Endothelial cell of hepatic sinusoid (primary cell): ENCODE data around the gene DOK4.

Source experiments
- in situ Hi-C: cut with HindIII; loops from 2 replicates; pipeline ENCODE4 v1.10.0; 2017; ENCODE audit warnings: low sequenced_read_pairs

DOK4 gene

DNA sequence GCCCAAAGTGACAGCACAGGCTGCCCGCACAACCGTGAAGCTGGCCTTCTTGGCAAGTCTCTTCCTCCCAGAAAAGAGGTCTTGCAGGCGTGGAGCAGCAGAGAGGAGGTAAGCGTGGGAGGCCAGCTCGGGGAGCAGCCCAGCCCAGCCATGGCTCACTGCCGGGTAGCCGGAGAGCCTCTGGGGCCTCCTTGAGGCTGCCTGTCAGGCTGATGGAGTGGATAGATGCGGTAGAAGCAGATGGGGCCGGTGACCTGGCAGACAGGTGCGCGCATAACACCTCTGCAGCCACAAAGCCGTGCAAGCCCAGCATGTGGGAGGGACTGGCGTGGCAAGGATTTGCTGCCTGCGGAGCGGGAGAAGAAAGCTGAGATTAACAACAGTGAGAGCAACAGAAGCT, 17.1 kb upstream of the DOK4 start:
- in situ Hi-C loops = loop anchor here (10.0 kb wide), 1 partner anchor 71 kb away; no protein-coding TSS in a partner anchor

DNA sequence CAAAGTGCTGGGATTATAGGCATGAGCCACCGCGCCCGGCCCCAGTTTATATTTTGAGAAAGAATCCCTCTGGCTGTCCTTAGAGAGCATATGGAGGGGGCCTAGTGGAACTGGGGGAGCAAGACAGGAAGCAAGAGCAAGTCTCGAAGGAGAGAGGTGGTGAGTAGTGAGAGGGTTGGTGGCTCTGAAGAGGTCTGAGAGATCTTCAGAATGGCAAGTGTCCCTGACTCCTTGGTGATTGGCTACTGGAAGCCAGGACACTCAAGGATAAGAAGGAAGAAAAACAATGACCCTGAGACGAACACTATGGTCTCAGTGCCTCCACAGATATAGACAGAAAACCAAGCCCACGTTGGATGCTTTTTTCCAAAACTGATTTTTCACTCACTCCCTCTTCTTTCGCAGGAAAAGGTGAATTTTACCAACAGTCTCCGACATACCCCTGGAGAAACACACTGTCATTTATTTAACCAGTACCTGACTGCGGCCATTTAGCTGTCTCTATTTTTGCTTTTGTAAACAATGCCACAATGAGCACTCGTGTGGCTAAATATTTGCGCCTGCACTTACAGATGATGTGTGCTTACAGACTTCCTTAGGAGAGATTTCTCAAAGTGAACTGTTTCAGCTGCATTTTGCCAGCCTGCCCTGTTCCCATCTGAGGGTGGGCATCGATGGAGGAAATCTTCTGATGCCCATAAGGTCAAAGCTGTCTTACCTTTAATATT, 15.9 kb upstream of the DOK4 start:
- in situ Hi-C loops = loop anchor here (10.0 kb wide), 1 partner anchor 73 kb away; no protein-coding TSS in a partner anchor

DNA sequence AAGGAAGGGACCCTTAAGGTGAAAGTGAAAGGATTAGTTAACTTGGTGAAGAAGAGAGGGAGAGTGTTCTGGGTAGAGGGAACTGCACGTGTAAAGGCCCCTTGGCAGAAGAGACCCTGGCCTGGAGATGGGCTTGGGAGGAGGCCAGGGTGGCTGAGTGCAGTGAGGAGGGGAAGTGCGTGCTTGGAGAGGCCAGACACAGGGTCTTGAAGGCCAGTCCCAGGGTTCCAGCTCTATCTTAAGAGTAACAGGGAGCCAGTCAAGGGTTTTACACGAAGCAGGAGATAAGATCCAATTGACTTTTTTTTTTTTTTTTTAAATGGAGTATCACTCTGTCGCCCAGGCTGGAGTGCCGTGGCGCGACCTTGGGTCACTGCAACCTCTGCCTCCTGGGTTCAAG, 15.2 kb upstream of the DOK4 start:
- in situ Hi-C loops = loop anchor here (10.0 kb wide), 1 partner anchor 73 kb away; no protein-coding TSS in a partner anchor

DNA sequence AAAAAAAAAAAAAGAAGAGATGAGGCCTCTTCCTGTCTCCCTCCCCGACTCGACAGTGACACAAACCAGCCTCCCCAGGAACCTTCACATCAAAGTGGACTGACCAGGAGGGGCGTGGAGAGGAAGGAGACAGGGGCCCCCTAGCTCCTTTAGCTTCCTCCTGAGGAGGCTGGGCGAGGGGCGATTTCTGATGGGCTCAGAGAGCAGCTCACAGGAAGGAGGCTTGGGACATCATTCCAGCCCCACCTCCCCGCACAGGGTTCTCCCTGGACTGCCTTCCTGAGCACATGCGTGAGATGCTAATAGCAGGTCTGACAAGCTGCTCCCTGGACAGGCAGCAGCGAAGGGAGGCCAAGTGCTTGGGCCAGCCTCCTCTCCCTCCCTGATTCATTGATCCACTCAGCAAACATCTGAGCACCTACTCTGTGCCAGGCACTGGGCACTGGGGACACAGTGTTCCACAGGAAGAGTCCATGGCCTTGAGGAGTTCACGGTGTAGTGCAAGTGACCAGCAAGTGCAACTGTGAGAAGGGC, 14.4 kb upstream of the DOK4 start:
- in situ Hi-C loops = loop anchor here (10.0 kb wide), 1 partner anchor 74 kb away; no protein-coding TSS in a partner anchor

DNA sequence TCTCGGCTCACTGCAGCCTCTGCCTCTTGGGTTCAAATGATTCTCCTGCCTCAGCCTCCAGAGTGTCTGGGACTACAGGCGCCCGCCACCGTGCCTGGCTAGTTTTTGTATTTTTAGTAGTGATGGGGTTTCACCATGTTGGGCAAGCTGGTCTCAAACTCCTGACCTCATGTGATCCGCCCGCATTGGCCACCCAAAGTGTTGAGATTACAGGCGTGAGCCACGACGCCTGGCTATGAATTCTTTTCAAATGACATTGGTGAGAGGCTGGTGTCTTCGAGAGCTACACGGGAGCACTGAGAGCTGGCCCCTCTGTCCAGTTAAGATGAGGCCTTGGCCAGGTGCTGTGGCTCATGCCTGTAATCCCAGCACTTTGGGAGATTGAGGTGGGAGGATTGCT, 13.6 kb upstream of the DOK4 start:
- in situ Hi-C loops = loop anchor here (10.0 kb wide), 1 partner anchor 75 kb away; no protein-coding TSS in a partner anchor

DNA sequence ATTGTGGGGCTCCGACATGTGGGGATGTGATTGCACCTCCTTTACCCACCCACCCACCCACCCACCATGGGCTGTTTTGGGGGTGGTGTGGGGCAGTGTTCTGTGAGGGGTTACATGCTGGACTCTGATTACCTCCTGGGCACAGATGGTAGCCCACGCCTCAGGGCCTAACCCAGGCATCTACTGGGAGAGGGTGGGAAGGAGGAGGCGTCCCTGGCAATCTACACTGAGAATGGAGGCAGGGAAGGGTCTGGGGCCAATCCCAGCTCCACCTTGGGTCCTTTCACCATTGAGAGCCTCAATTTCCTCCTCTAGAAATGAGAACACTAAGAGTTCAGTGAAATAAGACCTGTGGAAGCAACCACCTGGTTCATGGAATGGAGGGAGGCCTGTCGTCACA, 11.7 kb upstream of the DOK4 start:
- in situ Hi-C loops = no loop called here

DNA sequence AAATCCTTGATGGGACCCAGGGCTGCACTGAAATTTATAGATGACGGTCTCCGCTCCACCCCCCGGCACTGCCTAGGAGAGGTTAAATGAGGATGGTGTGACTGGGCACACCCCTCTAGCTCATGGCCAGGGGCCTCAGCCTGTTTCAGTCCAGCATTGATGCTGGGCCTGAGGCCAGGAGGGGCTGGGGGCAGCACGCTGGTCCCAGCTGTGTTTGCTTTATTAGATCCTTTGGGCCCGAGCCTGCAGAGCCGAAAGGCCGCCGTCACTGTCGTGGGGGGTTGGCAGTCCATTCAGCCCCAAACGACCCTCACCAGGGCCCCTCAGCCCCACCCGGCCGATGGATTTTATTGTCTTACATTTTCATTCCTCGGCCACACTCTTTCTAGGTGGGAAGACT, 10.8 kb upstream of the DOK4 start:
- in situ Hi-C loops = no loop called here

DNA sequence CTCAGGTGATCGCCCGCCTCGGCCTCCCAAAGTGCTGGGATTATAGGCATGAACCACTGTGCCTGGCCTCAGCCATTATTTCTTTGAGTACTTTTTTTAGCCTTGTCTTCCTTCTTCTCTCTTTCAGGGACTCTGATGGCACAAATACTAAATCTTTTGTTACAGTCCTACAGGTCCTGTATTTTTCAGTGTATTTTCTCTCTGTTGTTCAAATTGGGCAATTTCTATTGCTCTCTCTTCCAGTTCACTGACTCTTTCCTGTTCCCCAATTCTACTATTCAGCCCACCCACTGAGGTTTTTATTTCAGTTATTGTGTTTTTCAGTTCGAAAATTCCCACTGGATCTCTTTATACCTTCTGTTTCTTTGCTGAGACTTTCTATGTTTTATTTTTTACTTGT, 7.5 kb upstream of the DOK4 start:
- in situ Hi-C loops = no loop called here

DNA sequence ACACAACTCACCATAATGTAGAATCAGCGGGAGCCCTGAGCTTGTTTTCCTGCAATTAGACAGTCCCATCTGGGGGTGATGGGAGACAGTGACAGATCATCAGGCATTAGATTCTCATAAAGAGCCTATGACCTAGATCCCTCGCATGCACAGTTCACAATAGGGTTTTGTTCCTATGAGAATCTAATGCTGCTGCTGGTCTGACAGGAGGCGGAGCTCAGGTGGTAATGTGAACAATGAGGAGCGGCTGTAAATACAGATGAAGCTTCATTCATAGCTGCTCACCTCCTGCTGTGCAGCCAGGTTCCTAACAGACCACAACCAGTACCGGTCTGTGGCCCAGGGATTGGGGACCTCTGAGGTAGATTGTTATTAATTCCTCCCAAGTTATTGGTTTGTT, 2.9 kb upstream of the DOK4 start:
- in situ Hi-C loops = no loop called here

DNA sequence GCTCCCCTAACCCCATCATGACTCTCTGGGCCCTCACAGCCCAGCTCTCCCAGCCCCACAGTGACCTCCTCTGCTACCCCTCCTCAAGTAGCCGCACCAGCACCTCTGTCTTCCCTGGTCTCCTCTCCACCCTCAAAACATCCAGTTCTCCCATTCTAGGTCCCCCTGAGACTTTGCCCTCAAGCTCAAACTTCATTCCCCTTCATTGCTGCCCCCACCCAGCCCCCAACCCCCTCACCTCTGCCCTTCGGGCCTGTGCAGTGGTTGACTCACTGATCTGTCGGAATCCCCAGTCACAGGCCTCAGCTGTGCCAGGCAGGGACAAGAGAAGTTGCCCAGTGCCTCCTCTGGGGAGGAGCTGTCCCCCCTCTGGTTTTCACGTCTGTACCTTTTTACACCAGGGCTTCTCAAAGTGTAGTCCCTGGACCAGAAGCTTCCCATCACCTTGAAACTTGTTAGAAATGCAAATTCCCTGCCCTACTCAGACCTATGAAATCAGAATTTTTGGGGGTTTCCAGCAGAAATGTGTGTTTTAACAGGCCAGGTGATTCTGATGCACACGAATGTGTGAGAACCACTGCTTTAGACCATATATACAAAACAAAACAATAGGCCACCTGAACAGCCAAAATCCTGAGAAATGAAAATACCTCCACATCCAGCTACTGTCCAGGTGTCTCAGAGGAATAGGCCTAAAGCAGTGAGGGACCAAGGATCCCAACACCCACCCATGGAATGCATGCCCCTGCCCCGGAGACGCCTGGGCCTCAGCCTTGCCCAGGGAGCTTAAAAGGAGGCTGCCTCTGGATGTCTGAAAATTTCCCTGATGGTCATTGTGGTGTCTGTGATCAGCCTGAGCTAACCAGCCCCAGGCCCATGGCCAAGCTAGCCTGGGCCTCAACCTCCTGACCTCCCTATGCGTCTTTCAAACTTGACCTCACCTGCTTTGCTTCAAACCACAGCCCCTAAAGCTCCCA, 853 bp upstream of the DOK4 start:
- in situ Hi-C loops = no loop called here

DNA sequence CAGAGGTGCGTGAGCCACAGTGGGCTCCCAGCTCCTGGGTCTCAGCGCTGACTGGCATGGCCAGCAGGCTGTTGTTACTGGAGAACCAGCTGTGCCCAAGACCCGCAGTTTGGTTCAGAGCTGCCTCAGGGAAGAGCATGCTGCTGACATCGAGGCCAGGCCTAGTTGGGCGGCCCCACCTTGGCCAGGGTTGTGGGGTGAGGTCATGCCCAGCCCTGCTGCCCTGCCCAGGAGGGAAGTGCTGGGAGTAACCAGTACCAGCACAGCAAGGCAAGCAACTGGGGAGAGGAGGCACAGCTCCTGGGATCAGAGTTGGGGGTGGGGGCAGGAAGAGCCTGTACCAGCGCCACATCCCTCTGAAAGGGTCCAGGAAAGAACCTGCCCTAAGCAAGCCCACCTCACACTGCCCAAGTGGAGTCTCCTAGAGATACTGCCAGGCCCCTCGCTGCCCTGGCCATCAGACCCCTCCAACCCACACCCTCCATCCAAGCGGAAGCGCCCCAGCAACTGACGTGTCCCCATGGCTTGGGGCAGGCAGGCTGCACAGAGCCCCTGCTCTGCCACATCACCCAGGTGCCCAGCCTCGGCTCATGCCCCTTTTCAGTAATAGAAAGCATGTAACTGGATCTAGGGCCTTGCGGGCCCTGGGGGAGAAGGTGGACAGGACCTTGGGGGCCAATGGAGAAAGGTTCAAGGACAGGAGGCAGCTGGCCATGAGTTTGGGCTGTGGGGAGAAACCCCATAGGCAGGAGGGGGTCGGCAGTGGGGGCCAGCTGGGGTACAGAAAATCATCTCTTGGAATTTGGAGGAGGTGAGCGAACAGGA, 990 bp downstream of the DOK4 start:
- in situ Hi-C loops = no loop called here

DNA sequence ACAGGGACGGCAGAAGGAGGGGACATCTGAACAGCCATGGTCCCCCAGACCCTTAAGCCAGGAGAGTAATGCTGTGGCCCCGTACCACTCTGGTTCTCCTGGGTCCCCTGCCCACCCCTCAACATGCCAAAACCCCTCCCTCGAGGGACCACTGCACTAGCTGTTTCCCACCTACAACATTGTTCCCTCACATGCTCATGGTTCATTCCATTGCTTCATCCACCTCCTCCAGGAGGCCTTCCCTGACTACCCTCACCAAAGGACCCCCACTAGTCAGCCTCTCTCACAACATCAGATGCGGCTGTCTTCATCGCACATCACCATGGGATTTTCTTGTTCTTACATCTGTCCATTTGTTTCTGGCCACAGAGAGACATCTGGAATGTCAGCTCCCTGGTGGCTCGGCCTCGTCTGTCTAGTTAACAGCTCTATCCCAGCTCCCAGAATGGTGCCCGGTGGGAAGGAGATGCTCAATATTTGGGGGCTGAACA, 1.7 kb downstream of the DOK4 start:
- in situ Hi-C loops = no loop called here

DNA sequence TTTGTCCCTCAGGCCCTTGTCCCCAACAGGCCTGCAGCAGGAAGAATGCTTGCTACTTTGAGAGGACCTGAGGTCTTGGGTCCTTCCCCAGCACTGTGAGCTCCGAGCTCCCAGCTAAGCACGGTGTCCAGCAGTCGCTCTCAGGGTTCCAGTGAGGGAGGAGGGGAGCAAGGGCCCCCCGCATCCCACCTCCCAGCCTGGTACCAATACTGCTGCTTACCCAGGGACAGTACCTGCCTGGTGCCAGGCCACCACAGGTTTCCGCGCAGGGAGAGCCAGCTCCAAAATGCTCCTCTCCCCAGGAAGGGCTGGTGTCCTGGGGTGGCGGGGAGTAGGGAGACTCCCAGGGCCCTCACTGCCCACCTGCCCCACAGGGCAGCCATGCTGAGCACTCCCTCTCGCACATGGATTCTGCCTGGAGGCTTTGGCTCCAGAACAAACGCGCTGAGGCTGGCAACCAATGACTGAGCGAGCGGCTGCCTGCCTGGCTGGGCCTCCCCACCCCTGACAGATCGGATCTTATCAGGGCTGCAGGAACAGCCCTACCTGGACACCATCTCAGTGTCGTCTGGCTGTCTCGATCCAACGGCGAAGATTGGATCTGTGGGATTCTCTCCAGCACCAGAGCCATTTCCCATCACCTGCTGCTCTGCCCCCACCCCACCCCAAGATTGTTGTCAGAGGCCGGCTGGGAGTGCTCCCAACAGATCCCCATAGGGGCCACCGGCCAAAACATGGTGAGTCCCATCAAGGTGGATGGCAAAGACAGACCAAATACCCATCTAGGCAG, 2.4 kb downstream of the DOK4 start:
- in situ Hi-C loops = no loop called here

DNA sequence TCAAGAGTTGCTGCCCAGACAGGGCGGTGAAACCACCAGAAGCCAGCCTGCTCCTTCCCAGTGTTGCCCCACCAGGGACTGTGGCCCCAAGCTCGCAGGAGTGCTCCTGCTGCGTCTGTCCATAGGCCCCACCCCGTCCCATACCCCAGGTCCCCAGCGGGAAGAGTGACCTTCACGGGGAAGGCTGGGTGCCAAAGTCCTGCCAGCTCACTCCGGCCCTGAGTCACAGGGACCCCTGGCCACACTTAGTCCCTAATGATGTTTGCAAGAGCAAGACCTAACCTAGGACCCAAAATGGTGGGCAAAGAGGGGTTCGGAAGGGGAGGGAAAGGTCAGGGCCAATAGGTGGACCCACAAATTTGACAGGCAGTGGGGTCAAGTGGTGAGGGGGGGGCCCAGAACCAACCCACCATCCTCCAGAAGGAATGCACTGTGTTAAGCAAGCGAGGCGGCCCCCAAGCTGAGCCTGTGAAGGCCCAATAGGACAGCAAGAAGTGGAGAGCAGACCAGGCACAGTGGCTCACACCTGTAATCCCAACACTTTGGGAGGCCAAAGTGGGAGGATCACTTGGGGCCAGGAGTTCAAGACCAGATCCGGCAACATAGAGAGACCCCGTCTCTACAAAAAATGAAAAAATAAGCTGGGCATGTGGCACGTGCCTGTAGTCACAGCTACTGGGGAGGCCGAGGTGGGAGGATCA, 3.3 kb downstream of the DOK4 start:
- in situ Hi-C loops = no loop called here

DNA sequence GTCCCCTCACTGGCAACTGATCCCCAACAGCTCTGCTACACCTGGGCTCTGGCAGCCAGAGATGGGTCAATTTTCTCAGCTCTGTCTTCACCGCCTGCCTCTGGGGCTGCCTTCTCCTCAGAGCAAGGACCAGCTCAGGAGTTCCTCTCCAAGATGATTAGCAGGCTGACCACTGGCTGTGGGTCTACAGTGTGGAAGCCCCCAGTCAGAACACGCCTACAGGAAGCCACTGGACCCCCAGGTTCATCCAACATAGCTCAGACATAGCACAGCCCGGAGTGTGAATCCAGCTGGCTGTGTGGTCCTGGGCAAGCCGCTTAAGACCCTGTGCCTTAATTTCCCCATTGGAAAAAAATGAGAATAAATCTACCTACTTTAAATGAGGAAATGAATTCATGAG, 4.9 kb downstream of the DOK4 start:
- in situ Hi-C loops = no loop called here

DNA sequence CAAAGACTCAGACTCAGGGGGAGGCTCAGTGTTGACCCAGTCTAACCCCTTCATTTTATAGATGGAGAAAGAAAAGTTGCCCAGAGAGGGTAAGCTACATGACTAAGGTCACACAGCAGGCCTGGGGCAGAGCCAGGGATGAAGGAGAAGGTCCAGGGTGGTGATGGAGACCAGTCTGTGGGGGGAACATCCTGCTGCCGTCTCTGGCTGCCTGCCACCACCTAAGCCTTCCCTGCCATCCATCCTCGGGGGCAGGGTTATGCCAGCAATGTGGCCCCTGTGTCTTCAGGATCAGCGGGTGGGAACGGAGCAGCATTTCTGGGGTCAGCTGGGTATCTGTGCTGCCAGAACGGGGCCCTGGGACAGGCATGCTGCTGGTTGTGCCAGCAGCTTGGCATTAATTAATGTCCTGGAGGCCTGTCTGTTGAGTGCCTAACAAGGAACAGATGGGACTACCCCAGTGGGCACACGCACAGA, 5.5 kb downstream of the DOK4 start:
- in situ Hi-C loops = no loop called here

DNA sequence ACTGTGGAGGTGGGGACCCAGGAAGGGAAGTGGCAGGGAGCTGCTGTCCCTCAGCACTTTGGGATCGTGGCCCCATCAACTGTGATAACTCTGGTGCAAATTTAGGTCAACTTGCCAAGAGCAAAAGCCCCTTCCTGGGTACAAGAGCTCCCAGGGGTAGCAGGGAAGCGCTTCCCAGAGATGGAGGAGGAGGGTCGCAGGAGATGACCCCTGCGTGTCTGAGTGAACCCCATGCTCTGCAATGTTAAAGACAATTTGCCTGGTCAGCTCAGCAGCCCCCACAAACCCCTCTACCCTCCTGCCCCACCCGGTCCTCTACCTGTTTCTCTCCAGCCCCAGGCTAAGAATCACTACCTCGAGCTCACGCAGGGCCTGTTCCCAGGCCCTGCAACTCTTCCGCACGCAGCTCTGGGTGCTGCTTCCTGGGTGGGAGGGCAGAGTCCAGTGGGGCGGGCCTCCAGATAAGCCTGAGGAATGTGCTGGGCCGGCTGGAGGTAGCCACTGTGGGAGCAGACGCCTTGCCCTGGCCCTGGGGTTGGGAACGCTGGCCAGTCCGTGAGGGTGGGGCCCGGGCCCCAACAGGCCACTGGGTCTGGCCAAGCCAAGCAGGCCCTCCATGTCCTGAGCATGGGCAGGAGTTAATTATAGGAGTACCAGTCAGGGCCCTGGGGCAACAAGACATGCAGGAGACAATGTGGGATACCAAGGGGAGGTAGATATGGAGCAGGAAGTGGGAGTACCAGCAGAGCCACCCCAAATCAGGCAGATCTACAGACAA, 6.1 kb downstream of the DOK4 start:
- in situ Hi-C loops = no loop called here
